Glomerular endothelial cell (primary cell): ENCODE data around the gene DIPK2B. TPM values are rescaled to one million over a fixed set of nuclear protein-coding genes. Genes with fewer than 3 reads are reported as not detected.

ENCODE experiments used
- DNase-seq: peaks from one replicate; pipeline ENCODE4 v3.0.0-alpha.2; 2011; ENCODE audit warnings: low read depth, low spot score; ENCODE audit errors: extremely low read depth
- total RNA-seq: library from RNA; depleted of rRNA; stranded (reverse); fragments of >200 nt; gene quantifications from 2 replicates; pipeline ENCODE4 v1.2.3, GENCODE V29; 2015

DIPK2B gene
- total RNA-seq, 1 donor from 2014 or later, result 268 TPM

DNA sequence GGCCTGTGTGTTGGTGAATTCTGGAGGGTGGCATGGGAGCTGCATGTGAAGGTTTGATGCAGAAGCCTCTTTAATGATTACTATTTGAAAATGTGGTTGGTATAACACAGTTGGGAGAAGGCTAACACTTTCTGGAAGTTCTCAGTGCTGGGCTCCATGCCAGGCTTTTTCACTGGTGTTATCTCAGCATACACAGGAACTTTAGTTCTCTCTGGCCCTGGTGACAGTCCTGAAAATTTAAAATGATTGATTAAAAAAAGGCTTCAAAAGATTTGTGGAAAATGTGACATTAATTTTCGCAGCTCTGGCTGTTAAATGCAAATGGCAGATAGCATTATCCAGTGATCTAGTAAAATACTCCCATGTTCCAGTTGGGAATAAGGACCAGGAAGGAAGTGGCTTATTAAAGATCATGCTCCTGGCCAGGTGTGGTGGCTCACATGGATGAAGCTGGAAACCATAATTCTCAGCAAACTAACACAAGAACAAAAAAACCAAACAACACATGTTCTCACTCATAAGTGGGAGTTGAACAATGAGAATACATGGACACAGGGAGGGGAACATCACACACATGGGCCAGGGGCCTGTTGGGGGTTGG is 36.6 kb downstream of the DIPK2B start:
- DNase-seq, result no peak

DNA sequence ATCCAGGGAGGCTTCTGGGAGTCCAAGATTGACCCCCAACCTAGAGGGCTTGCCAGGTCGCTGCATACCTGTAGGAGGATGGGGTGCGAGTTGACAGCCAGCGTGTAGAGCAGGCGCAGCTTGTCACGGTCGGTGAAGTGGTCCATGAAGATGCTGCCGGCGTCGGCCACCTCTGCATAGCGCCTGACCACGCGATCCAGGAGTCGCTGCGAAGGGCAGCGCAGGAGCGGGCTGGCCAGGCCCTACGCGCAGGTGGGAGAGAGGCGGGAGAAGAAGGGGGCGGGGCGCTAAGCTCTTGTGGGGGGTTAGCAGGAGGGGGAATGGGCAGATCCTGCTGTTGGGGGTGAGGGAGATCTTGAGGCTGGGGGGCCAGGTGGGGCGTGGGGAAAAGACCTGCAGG is 43.0 kb downstream of the DIPK2B start:
- DNase-seq, result no peak

DNA sequence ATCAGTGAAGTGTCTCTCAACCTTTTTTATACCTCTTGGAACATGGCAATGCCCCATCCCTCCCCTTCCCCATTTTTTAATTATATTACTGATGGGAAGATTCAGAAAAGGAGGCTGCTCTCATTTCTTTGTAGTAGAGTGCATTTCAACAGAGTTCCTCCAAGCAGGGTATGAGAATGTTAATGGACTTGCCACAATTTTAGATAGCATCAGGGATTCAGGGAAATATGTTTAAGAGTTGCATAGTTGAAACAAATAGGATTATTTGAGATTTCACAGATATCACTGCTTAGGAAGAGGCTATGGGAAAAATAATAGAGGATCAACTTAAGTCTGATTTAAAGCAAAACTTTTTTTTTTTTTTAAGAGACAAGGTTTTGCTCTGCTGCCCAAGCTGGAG is 46.2 kb downstream of the DIPK2B start:
- DNase-seq, result no peak

DNA sequence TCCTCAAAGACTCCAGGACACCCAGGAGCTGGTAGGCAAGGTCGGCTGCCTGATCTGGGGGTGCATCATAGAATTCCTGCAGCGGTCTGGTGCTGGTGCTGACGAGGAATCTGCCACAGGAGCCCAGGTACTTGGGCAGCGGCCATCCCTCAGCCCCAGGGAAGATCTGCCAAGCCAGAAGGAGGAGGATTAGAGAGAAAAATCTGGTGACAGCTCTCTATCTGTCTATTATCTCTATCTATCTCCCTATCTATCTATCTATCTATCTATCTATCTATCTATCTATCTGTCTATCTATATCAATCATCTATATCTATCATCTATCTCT is 46.7 kb downstream of the DIPK2B start:
- DNase-seq, result no peak
